Rectal smooth muscle tissue (tissue), 1 donor: Measurements from ENCODE around the gene DOCK8.
A peak's percentile ranks its signal among the peaks of the same experiment; 100 is the strongest.
"Not testable (repeated sequence)": the region's sequence is repeated elsewhere in the genome, so short reads cannot be mapped to it uniquely, and the experiment has no call there.

Experiments
- H3K27ac ChIP-seq: one replicate; pipeline ENCODE4 v1.7.0; 2013; ENCODE audit warnings: low read depth, low read length, inconsistent platforms
- H3K27me3 ChIP-seq: one replicate; pipeline ENCODE4 v1.7.0; 2013; ENCODE audit warnings: low read length; ENCODE audit not compliant: control insufficient read depth, insufficient read depth
- H3K36me3 ChIP-seq: one replicate; pipeline ENCODE4 v1.7.0; 2013; ENCODE audit warnings: low read length; ENCODE audit not compliant: control insufficient read depth, insufficient read depth
- H3K4me1 ChIP-seq: one replicate; pipeline ENCODE4 v1.7.0; 2013; ENCODE audit warnings: low read length; ENCODE audit not compliant: control insufficient read depth, insufficient read depth
- H3K4me3 ChIP-seq: one replicate; pipeline ENCODE4 v1.7.0; 2013; ENCODE audit warnings: low read length
- H3K9ac ChIP-seq: one replicate; pipeline ENCODE4 v1.7.0; 2013; ENCODE audit warnings: low read length

DOCK8 gene

GRCh38 chr9:215631-216155 lies 1.0 kb downstream of the DOCK8 start:
- H3K4me3 ChIP-seq, result peak overlapping the region; percentile 60
- no peaks in the 10 kb centered on the region for H3K27me3 ChIP-seq
- H3K4me1 ChIP-seq, result no peaks in the 10 kb centered on the region
- H3K27ac ChIP-seq, result no peak overlapping the region
- no peak overlapping the region for H3K9ac ChIP-seq
- no peaks in the 10 kb centered on the region for H3K36me3 ChIP-seq

GRCh38 chr9:216866-217265 lies 2.2 kb downstream of the DOCK8 start:
- Histone ChIP-seq H3K4me3 (no peak overlapping the region), H3K9ac (no peak overlapping the region), H3K27ac (no peak overlapping the region), H3K4me1 (no peaks in the 10 kb centered on the region), H3K27me3 (no peaks in the 10 kb centered on the region), H3K36me3 (no peaks in the 10 kb centered on the region)

GRCh38 chr9:217950-218349 lies 3.3 kb downstream of the DOCK8 start:
- H3K4me3 ChIP-seq, result no peak overlapping the region
- no peaks in the 10 kb centered on the region for H3K4me1 ChIP-seq
- H3K27me3 ChIP-seq, result no peaks in the 10 kb centered on the region

GRCh38 chr9:219036-219435 lies 4.4 kb downstream of the DOCK8 start:
- H3K4me3 ChIP-seq, H3K27ac ChIP-seq, H3K27me3 ChIP-seq, H3K36me3 ChIP-seq, H3K9ac ChIP-seq, H3K4me1 ChIP-seq: not testable (repeated sequence)

More at GRCh38 chr9:217950-218349, 3.3 kb downstream of the DOCK8 start:
- Histone ChIP-seq H3K9ac (no peak overlapping the region), H3K36me3 (no peaks in the 10 kb centered on the region), H3K27ac (no peak overlapping the region)

- H3K27ac ChIP-seq, result no peak overlapping the region
- H3K4me3 ChIP-seq, result no peak overlapping the region
- H3K9ac ChIP-seq, result no peak overlapping the region
- no peaks in the 10 kb centered on the region for H3K36me3 ChIP-seq
- no peaks in the 10 kb centered on the region for H3K4me1 ChIP-seq
- H3K27me3 ChIP-seq, result no peaks in the 10 kb centered on the region
Measured at GRCh38 chr9:219670-220365, 5.2 kb downstream of the DOCK8 start.

GRCh38 chr9:221989-222776 lies 7.5 kb downstream of the DOCK8 start:
- no peak overlapping the region for H3K27ac ChIP-seq
- no peak overlapping the region for H3K9ac ChIP-seq
- no peaks in the 10 kb centered on the region for H3K4me1 ChIP-seq

GRCh38 chr9:223152-223551 lies 8.5 kb downstream of the DOCK8 start:
- Histone ChIP-seq H3K27me3 (no peaks in the 10 kb centered on the region), H3K4me1 (no peaks in the 10 kb centered on the region), H3K36me3 (no peaks in the 10 kb centered on the region), H3K27ac (no peak overlapping the region), H3K4me3 (no peak overlapping the region), H3K9ac (no peak overlapping the region)

More at GRCh38 chr9:221989-222776, 7.5 kb downstream of the DOCK8 start:
- H3K4me3 ChIP-seq, result no peak overlapping the region
- H3K27me3 ChIP-seq, result no peaks in the 10 kb centered on the region
- no peaks in the 10 kb centered on the region for H3K36me3 ChIP-seq

- Histone ChIP-seq H3K9ac (no peak overlapping the region), H3K4me3 (no peak overlapping the region), H3K27me3 (no peaks in the 10 kb centered on the region), H3K27ac (no peak overlapping the region), H3K36me3 (no peaks in the 10 kb centered on the region), H3K4me1 (no peaks in the 10 kb centered on the region)
Measured at GRCh38 chr9:224026-224425, 9.4 kb downstream of the DOCK8 start.

- H3K4me3 ChIP-seq, result no peak overlapping the region
- no peaks in the 10 kb centered on the region for H3K4me1 ChIP-seq
- no peak overlapping the region for H3K27ac ChIP-seq
- no peak overlapping the region for H3K9ac ChIP-seq
- H3K27me3 ChIP-seq, result no peaks in the 10 kb centered on the region
- H3K36me3 ChIP-seq, result no peaks in the 10 kb centered on the region
Measured at GRCh38 chr9:224582-225520, 10.2 kb downstream of the DOCK8 start.

GRCh38 chr9:227860-228259 lies 13.2 kb downstream of the DOCK8 start:
- no peak overlapping the region for H3K9ac ChIP-seq
- H3K27ac ChIP-seq, result no peak overlapping the region
- H3K36me3 ChIP-seq, result no peaks in the 10 kb centered on the region
- no peaks in the 10 kb centered on the region for H3K27me3 ChIP-seq
- H3K4me1 ChIP-seq, result no peaks in the 10 kb centered on the region
- H3K4me3 ChIP-seq, result no peak overlapping the region

GRCh38 chr9:228929-229695 lies 14.4 kb downstream of the DOCK8 start:
- Histone ChIP-seq H3K4me3 (no peak overlapping the region), H3K27ac (no peak overlapping the region), H3K36me3 (no peaks in the 10 kb centered on the region), H3K4me1 (no peaks in the 10 kb centered on the region), H3K27me3 (no peaks in the 10 kb centered on the region), H3K9ac (no peak overlapping the region)
